Fibroblast of lung (primary cell): ENCODE measurements around the gene FOXRED1. TPM values are rescaled to one million over a fixed set of nuclear protein-coding genes. Genes with fewer than 3 reads are reported as not detected.

Source experiments
- DNase-seq, 2 donors: peaks; one replicate each; pipeline versions ENCODE4 v3.0.0 to v3.0.0-alpha.2; 2010; ENCODE audit warnings: low read depth in 2 of 2
- H2AFZ ChIP-seq: 2 replicates; pipeline ENCODE4 v1.5.1; 2012; ENCODE audit warnings: low read length, control low read depth, inconsistent platforms
- H3K27ac ChIP-seq: 2 replicates; pipeline ENCODE4 v1.5.1; 2011; ENCODE audit warnings: low read length, control low read depth; ENCODE audit not compliant: insufficient read depth
- H3K27me3 ChIP-seq: 2 replicates; pipeline ENCODE4 v1.5.1; 2011; ENCODE audit warnings: mild to moderate bottlenecking, low read length; ENCODE audit not compliant: control insufficient read depth, insufficient read depth
- H3K36me3 ChIP-seq: 2 replicates; pipeline ENCODE4 v1.5.1; 2011; ENCODE audit warnings: low read length; ENCODE audit not compliant: control insufficient read depth, insufficient read depth
- H3K4me1 ChIP-seq: 2 replicates; pipeline ENCODE4 v1.5.1; 2011; ENCODE audit warnings: low read length; ENCODE audit not compliant: control insufficient read depth, insufficient read depth; ENCODE audit errors: extremely low read depth
- H3K4me2 ChIP-seq: 2 replicates; pipeline ENCODE4 v1.5.1; 2011; ENCODE audit warnings: low read length, control low read depth; ENCODE audit not compliant: insufficient read depth; ENCODE audit errors: extremely low read depth
- H3K4me3 ChIP-seq, 4 experiments: fragments of 200-600 bp in 1 of 4; sonication (generic) in 1 of 4; replicated peaks in 1 of 4; 2 replicates each; pipeline ENCODE4 v1.5.1; 2011 to 2016; ENCODE audit warnings: low read length in 4 of 4, low read depth in 3 of 4, mild to moderate bottlenecking in 3 of 4, control low read depth in 2 of 4, inconsistent platforms in 1 of 4, mixed read lengths in 1 of 4; ENCODE audit not compliant: insufficient read depth in 1 of 4; ENCODE audit errors: control extremely low read depth in 1 of 4
- H3K79me2 ChIP-seq: 2 replicates; pipeline ENCODE4 v1.5.1; 2012; ENCODE audit warnings: mild to moderate bottlenecking, low read length, inconsistent platforms; ENCODE audit not compliant: control insufficient read depth, insufficient read depth
- H3K9ac ChIP-seq: 2 replicates; pipeline ENCODE4 v1.5.1; 2011; ENCODE audit warnings: mild to moderate bottlenecking, low read length, control low read depth; ENCODE audit not compliant: insufficient read depth
- H3K9me3 ChIP-seq: 2 replicates; pipeline ENCODE4 v1.5.1; 2012; ENCODE audit warnings: low read depth, low read length; ENCODE audit not compliant: control insufficient read depth, insufficient read depth
- H4K20me1 ChIP-seq: 2 replicates; pipeline ENCODE4 v1.5.1; 2011; ENCODE audit warnings: low read length; ENCODE audit not compliant: control insufficient read depth, insufficient read depth; ENCODE audit errors: extremely low read depth
- CTCF ChIP-seq, 2 donors: IDR thresholded peaks in 1 of 2; conservative IDR thresholded peaks in 1 of 2; 1 replicate in 1 of 2; 2 replicates in 1 of 2; pipeline ENCODE4 v1.5.1; 2011 to 2012; ENCODE audit warnings: low read length in 2 of 2, control low read depth in 1 of 2, inconsistent platforms in 1 of 2, low read depth in 1 of 2, mild to moderate bottlenecking in 1 of 2
- EZH2 ChIP-seq: IDR thresholded peaks from 2 replicates; pipeline ENCODE4 v1.5.1; 2012; ENCODE audit warnings: low read length, control low read depth, mild to moderate bottlenecking; ENCODE audit errors: missing control alignments
- polyA plus RNA-seq, 2 donors: library from polyadenylated mRNA; depleted of rRNA in 1 of 2; stranded (reverse) in 1 of 2; unstranded in 1 of 2; fragments of >200 nt; gene quantifications; 2 replicates each; pipeline ENCODE4 v1.2.1, GENCODE V29; 2011 to 2012; ENCODE audit warnings: missing spikeins in 1 of 2
- total RNA-seq: library from RNA; depleted of rRNA; stranded (reverse); fragments of >200 nt; gene quantifications from 2 replicates; pipeline ENCODE4 v1.2.1, GENCODE V29; 2014

Gene FOXRED1
- total and polyA plus RNA-seq, 2 donors (not counting 1 experiment from before 2014, with no cell fraction given), result 8.6 to 8.8 TPM

GRCh38 chr11:126282736-126283591 is 14.0 kb downstream of the FOXRED1 start, which contains the start of gene TIRAP:
Gene TIRAP (plus strand): TSS chr11:126283093. CDS start chr11:126290895, 7,802 bp downstream.
- Histone ChIP-seq H3K79me2 (no peaks in the 10 kb centered on the region), H3K27ac (peak within 1 kb of the TSS; percentile 64), H3K9me3 (no peaks in the 10 kb centered on the region), H3K36me3 (no peaks in the 10 kb centered on the region), H3K27me3 (no peaks in the 10 kb centered on the region), H3K9ac (peak within 1 kb of the TSS; percentile 63), H3K4me2 (peak within 1 kb of the TSS; percentile 82), H3K4me1 (peaks cover 7% of the 10 kb centered on the region), H4K20me1 (no peaks in the 10 kb centered on the region), H2AFZ (peak within 1 kb of the TSS; percentile 77), H3K4me3 (peak within 1 kb of the TSS; percentile 71 to 75 (median 72))
- no peak for TF ChIP-seq EZH2
- TF ChIP-seq CTCF (conservative IDR thresholded peaks at IDR 0.05 in 1 of 2, IDR thresholded peaks at IDR 0.05 in 1 of 2; ENCODE audit: low read depth in 1 of 2, low read length in 2 of 2), result no peak
- peak; percentile 52 to 61 for DNase-seq

GRCh38 chr11:126284829-126285228 is 15.9 kb downstream of the FOXRED1 start:
- no peaks in the 10 kb centered on the region for H4K20me1 ChIP-seq
- DNase-seq, result peak; percentile 92 to 94
- no peaks in the 10 kb centered on the region for H3K27me3 ChIP-seq
- no peak overlapping the region for H3K27ac ChIP-seq
- no peak overlapping the region for H3K4me3 ChIP-seq
- no peaks in the 10 kb centered on the region for H3K79me2 ChIP-seq
- H2AFZ ChIP-seq, result no peak overlapping the region
- TF ChIP-seq EZH2 (no peak), CTCF (conservative IDR thresholded peaks at IDR 0.05 in 1 of 2, IDR thresholded peaks at IDR 0.05 in 1 of 2; ENCODE audit: low read depth in 1 of 2, low read length in 2 of 2) (no peak)
- H3K9ac ChIP-seq, result no peak overlapping the region
- H3K4me1 ChIP-seq, result peaks cover 7% of the 10 kb centered on the region
- no peaks in the 10 kb centered on the region for H3K36me3 ChIP-seq
- H3K9me3 ChIP-seq, result no peaks in the 10 kb centered on the region
- H3K4me2 ChIP-seq, result peak overlapping the region; percentile 23

- Histone ChIP-seq H3K36me3 (peaks cover 11% of the 10 kb centered on the region), H3K9ac (no peak overlapping the region), H3K4me2 (no peak overlapping the region), H2AFZ (no peak overlapping the region), H3K4me1 (peaks cover 2% of the 10 kb centered on the region), H3K79me2 (no peaks in the 10 kb centered on the region), H3K9me3 (no peaks in the 10 kb centered on the region), H3K4me3 (no peak overlapping the region), H3K27ac (no peak overlapping the region), H4K20me1 (no peaks in the 10 kb centered on the region), H3K27me3 (no peaks in the 10 kb centered on the region)
- DNase-seq, result no peak
- no peak for TF ChIP-seq EZH2
- TF ChIP-seq CTCF (conservative IDR thresholded peaks at IDR 0.05 in 1 of 2, IDR thresholded peaks at IDR 0.05 in 1 of 2; ENCODE audit: low read depth in 1 of 2, low read length in 2 of 2), result no peak
These were observed 19.3 kb downstream of the FOXRED1 start for GRCh38 chr11:126288237-126288636.
